ENCODE results near the gene JUNB. TPM values are rescaled to one million over a fixed set of nuclear protein-coding genes. Genes with fewer than 3 reads are reported as not detected.

Gene JUNB
- total and polyA plus RNA-seq, 2 of the 13 experiments (the other 11 are each of a cell fraction or from before 2014, with no cell fraction given), result 7.7 to 8.2 TPM

DNA sequence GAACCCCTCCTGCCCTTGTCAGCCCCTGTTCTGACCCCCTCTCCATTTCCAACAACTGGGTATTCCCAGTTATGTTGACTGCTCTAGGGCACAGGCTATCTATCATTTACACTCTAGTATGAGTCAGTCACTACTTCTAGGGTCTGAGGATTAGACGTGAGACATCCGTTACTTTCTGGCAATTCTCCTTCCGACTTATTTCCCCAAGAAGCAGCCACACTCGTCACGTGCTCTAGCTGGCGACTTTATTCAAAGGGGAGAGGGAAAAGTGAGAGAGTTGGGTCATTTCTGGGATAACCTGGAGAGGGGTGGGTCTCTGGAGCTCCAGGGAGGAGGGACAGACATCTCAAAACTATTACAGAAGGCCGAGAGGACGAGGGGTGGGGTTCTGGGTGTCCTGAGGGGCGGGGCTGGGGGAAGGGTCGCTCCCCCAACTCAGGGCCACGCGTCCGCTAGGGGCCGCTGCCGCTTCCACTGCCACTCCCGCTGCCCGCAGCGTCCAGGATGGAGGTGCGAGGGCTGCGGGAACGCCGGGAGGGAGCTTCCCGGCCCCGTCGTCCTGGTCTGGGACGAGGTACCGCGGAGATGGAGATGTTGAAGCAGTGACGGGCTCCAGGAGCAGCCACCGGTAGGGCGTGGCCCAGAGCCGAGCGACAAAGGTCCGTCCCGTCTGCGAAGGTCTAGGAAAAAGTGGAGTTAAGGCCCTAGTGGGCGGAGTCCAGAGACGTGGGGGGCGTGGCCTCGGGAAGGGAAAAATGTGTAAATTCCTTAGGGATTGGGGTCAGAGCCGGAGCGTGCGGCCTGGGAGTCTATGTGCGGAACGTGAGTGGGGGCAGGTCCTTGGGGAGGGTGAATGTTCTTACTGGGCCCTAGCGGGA is 34.2 kb downstream of the JUNB start (continued):
- TF ChIP-seq ZNF790 (CRISPR knock-in tag; IDR thresholded peaks at IDR 0.05; ENCODE audit: borderline replicate concordance), result no peak
- no peak for TF ChIP-seq ZNF263 (CRISPR knock-in tag; IDR thresholded peaks at IDR 0.05)
- TF ChIP-seq, protein P1, sequence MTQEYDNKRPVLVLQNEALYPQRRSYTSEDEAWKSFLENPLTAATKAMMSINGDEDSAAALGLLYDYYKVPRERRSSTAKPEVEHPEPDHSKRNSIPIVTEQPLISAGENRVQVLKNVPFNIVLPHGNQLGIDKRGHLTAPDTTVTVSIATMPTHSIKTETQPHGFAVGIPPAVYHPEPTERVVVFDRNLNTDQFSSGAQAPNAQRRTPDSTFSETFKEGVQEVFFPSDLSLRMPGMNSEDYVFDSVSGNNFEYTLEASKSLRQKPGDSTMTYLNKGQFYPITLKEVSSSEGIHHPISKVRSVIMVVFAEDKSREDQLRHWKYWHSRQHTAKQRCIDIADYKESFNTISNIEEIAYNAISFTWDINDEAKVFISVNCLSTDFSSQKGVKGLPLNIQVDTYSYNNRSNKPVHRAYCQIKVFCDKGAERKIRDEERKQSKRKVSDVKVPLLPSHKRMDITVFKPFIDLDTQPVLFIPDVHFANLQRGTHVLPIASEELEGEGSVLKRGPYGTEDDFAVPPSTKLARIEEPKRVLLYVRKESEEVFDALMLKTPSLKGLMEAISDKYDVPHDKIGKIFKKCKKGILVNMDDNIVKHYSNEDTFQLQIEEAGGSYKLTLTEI (CRISPR knock-in tag; conservative IDR thresholded peaks at IDR 0.05), result no peak
- no peak for TF ChIP-seq ZNF430 (CRISPR knock-in tag; IDR thresholded peaks at IDR 0.05)
- no peak for TF ChIP-seq NFYB (CRISPR knock-in tag; IDR thresholded peaks at IDR 0.05)
- TF ChIP-seq, protein P2, sequence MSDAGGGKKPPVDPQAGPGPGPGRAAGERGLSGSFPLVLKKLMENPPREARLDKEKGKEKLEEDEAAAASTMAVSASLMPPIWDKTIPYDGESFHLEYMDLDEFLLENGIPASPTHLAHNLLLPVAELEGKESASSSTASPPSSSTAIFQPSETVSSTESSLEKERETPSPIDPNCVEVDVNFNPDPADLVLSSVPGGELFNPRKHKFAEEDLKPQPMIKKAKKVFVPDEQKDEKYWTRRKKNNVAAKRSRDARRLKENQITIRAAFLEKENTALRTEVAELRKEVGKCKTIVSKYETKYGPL (CRISPR knock-in tag; IDR thresholded peaks at IDR 0.05), result no peak
- TF ChIP-seq, protein P3, sequence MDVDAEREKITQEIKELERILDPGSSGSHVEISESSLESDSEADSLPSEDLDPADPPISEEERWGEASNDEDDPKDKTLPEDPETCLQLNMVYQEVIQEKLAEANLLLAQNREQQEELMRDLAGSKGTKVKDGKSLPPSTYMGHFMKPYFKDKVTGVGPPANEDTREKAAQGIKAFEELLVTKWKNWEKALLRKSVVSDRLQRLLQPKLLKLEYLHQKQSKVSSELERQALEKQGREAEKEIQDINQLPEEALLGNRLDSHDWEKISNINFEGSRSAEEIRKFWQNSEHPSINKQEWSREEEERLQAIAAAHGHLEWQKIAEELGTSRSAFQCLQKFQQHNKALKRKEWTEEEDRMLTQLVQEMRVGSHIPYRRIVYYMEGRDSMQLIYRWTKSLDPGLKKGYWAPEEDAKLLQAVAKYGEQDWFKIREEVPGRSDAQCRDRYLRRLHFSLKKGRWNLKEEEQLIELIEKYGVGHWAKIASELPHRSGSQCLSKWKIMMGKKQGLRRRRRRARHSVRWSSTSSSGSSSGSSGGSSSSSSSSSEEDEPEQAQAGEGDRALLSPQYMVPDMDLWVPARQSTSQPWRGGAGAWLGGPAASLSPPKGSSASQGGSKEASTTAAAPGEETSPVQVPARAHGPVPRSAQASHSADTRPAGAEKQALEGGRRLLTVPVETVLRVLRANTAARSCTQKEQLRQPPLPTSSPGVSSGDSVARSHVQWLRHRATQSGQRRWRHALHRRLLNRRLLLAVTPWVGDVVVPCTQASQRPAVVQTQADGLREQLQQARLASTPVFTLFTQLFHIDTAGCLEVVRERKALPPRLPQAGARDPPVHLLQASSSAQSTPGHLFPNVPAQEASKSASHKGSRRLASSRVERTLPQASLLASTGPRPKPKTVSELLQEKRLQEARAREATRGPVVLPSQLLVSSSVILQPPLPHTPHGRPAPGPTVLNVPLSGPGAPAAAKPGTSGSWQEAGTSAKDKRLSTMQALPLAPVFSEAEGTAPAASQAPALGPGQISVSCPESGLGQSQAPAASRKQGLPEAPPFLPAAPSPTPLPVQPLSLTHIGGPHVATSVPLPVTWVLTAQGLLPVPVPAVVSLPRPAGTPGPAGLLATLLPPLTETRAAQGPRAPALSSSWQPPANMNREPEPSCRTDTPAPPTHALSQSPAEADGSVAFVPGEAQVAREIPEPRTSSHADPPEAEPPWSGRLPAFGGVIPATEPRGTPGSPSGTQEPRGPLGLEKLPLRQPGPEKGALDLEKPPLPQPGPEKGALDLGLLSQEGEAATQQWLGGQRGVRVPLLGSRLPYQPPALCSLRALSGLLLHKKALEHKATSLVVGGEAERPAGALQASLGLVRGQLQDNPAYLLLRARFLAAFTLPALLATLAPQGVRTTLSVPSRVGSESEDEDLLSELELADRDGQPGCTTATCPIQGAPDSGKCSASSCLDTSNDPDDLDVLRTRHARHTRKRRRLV (CRISPR knock-in tag; IDR thresholded peaks at IDR 0.05), result no peak; the same call in 1 of the 2 replicates
- TF ChIP-seq NFIB (CRISPR knock-in tag; IDR thresholded peaks at IDR 0.05; ENCODE audit: borderline replicate concordance), result no peak
- no peak for TF ChIP-seq ZNF121 (CRISPR knock-in tag; IDR thresholded peaks at IDR 0.05)
- TF ChIP-seq, protein P4, sequence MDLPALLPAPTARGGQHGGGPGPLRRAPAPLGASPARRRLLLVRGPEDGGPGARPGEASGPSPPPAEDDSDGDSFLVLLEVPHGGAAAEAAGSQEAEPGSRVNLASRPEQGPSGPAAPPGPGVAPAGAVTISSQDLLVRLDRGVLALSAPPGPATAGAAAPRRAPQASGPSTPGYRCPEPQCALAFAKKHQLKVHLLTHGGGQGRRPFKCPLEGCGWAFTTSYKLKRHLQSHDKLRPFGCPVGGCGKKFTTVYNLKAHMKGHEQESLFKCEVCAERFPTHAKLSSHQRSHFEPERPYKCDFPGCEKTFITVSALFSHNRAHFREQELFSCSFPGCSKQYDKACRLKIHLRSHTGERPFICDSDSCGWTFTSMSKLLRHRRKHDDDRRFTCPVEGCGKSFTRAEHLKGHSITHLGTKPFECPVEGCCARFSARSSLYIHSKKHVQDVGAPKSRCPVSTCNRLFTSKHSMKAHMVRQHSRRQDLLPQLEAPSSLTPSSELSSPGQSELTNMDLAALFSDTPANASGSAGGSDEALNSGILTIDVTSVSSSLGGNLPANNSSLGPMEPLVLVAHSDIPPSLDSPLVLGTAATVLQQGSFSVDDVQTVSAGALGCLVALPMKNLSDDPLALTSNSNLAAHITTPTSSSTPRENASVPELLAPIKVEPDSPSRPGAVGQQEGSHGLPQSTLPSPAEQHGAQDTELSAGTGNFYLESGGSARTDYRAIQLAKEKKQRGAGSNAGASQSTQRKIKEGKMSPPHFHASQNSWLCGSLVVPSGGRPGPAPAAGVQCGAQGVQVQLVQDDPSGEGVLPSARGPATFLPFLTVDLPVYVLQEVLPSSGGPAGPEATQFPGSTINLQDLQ (CRISPR knock-in tag; IDR thresholded peaks at IDR 0.05), result no peak
- TF ChIP-seq, protein P5, sequence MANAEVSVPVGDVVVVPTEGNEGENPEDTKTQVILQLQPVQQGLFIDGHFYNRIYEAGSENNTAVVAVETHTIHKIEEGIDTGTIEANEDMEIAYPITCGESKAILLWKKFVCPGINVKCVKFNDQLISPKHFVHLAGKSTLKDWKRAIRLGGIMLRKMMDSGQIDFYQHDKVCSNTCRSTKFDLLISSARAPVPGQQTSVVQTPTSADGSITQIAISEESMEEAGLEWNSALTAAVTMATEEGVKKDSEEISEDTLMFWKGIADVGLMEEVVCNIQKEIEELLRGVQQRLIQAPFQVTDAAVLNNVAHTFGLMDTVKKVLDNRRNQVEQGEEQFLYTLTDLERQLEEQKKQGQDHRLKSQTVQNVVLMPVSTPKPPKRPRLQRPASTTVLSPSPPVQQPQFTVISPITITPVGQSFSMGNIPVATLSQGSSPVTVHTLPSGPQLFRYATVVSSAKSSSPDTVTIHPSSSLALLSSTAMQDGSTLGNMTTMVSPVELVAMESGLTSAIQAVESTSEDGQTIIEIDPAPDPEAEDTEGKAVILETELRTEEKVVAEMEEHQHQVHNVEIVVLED (CRISPR knock-in tag; IDR thresholded peaks at IDR 0.05; ENCODE audit: borderline replicate concordance), result no peak; the same call in 1 of the 2 replicates
- no peak for TF ChIP-seq FLYWCH1 (CRISPR knock-in tag; IDR thresholded peaks at IDR 0.05)
- no peak for TF ChIP-seq RARG (CRISPR knock-in tag; IDR thresholded peaks at IDR 0.05; ENCODE audit: low read depth)
- no peak for TF ChIP-seq TMF1 (CRISPR knock-in tag; IDR thresholded peaks at IDR 0.05; ENCODE audit: low read depth)

Data from HepG2 (cell line).